ENCODE results near the gene NCKAP5.
"Not testable (repeated sequence)": the region's sequence is repeated elsewhere in the genome, so short reads cannot be mapped to it uniquely, and the experiment has no call there.

The NCKAP5 gene

GRCh38 chr2:133235968-133236367, 332.3 kb downstream of the NCKAP5 start:
- no peaks in the 10 kb centered on the region for H3K27me3 Mint-ChIP-seq
- no peak overlapping the region for H3K4me3 Mint-ChIP-seq

GRCh38 chr2:133232556-133232955, 335.7 kb downstream of the NCKAP5 start:
- H3K36me3 Mint-ChIP-seq (ENCODE audit: insufficient read depth) = no peaks in the 10 kb centered on the region
- no peak for ATAC-seq (replicated peaks)
- H3K27ac Mint-ChIP-seq = no peak overlapping the region
- no peak overlapping the region for H3K4me3 Mint-ChIP-seq
- H3K4me1 Mint-ChIP-seq (ENCODE audit: low read depth in 2 of 2) = no peaks in the 10 kb centered on the region
- no peaks in the 10 kb centered on the region for H3K27me3 Mint-ChIP-seq
- H3K9me3 Mint-ChIP-seq = peaks cover 4 to 10% of the 10 kb centered on the region in 2 donors
- no peak for DNase-seq

More at GRCh38 chr2:133235968-133236367, 332.3 kb downstream of the NCKAP5 start:
- Mint-ChIP-seq H3K9me3 (peaks cover 0 to 4% of the 10 kb centered on the region in 2 donors), H3K36me3 (ENCODE audit: insufficient read depth) (no peaks in the 10 kb centered on the region), H3K4me1 (ENCODE audit: low read depth in 2 of 2) (no peaks in the 10 kb centered on the region), H3K27ac (no peak overlapping the region)
- DNase-seq (no peak), ATAC-seq (replicated peaks) (no peak)

GRCh38 chr2:133231264-133231663, 337.0 kb downstream of the NCKAP5 start:
- no peak overlapping the region for H3K4me3 Mint-ChIP-seq
- H3K27me3 Mint-ChIP-seq = no peaks in the 10 kb centered on the region
- ATAC-seq (replicated peaks) (no peak), DNase-seq (no peak)
- H3K4me1 Mint-ChIP-seq (ENCODE audit: low read depth in 2 of 2) = no peaks in the 10 kb centered on the region
- peaks cover 5 to 14% of the 10 kb centered on the region in 2 donors for H3K9me3 Mint-ChIP-seq
- H3K36me3 Mint-ChIP-seq (ENCODE audit: insufficient read depth) = no peaks in the 10 kb centered on the region
- no peak overlapping the region for H3K27ac Mint-ChIP-seq

GRCh38 chr2:133229974-133230373, 338.3 kb downstream of the NCKAP5 start:
- DNase-seq = no peak
- Mint-ChIP-seq H3K27me3 (no peaks in the 10 kb centered on the region), H3K9me3 (peaks cover 5 to 16% of the 10 kb centered on the region in 2 donors), H3K27ac (no peak overlapping the region), H3K4me1 (ENCODE audit: low read depth in 2 of 2) (no peaks in the 10 kb centered on the region), H3K36me3 (ENCODE audit: insufficient read depth) (no peaks in the 10 kb centered on the region), H3K4me3 (no peak overlapping the region)
- ATAC-seq (replicated peaks) = no peak

- no peaks in the 10 kb centered on the region for H3K4me1 Mint-ChIP-seq (ENCODE audit: low read depth in 2 of 2)
- no peak overlapping the region for H3K4me3 Mint-ChIP-seq
- ATAC-seq (replicated peaks) (no peak), DNase-seq (no peak)
- no peak overlapping the region for H3K27ac Mint-ChIP-seq
- peaks cover 2 to 6% of the 10 kb centered on the region in 2 donors for H3K9me3 Mint-ChIP-seq
- no peaks in the 10 kb centered on the region for H3K27me3 Mint-ChIP-seq
- H3K36me3 Mint-ChIP-seq (ENCODE audit: insufficient read depth) = no peaks in the 10 kb centered on the region
Measured at GRCh38 chr2:133223226-133223625, 345.0 kb downstream of the NCKAP5 start.

- H3K27me3 Mint-ChIP-seq = no peaks in the 10 kb centered on the region
- ATAC-seq (replicated peaks) (no peak), DNase-seq (no peak)
- H3K4me3 Mint-ChIP-seq = no peak overlapping the region
- no peaks in the 10 kb centered on the region for H3K4me1 Mint-ChIP-seq (ENCODE audit: low read depth in 2 of 2)
- no peaks in the 10 kb centered on the region for H3K36me3 Mint-ChIP-seq (ENCODE audit: insufficient read depth)
- no peak overlapping the region for H3K27ac Mint-ChIP-seq
- H3K9me3 Mint-ChIP-seq = peaks cover 0 to 3% of the 10 kb centered on the region in 2 donors
Measured at GRCh38 chr2:133221398-133221797, 346.9 kb downstream of the NCKAP5 start.

- H3K4me3 Mint-ChIP-seq = no peak overlapping the region
- DNase-seq (no peak), ATAC-seq (replicated peaks) (no peak)
- no peak overlapping the region for H3K27ac Mint-ChIP-seq
- peaks cover 4 to 11% of the 10 kb centered on the region in 2 donors for H3K9me3 Mint-ChIP-seq
- no peaks in the 10 kb centered on the region for H3K27me3 Mint-ChIP-seq
- H3K4me1 Mint-ChIP-seq (ENCODE audit: low read depth in 2 of 2) = no peaks in the 10 kb centered on the region
- no peaks in the 10 kb centered on the region for H3K36me3 Mint-ChIP-seq (ENCODE audit: insufficient read depth)
Measured at GRCh38 chr2:133218204-133218603, 350.1 kb downstream of the NCKAP5 start.

- H3K9me3 Mint-ChIP-seq = peaks cover 8 to 18% of the 10 kb centered on the region in 2 donors
- no peaks in the 10 kb centered on the region for H3K4me1 Mint-ChIP-seq (ENCODE audit: low read depth in 2 of 2)
- no peak overlapping the region for H3K4me3 Mint-ChIP-seq
- no peak for DNase-seq
- H3K27me3 Mint-ChIP-seq = no peaks in the 10 kb centered on the region
- H3K27ac Mint-ChIP-seq = no peak overlapping the region
- H3K36me3 Mint-ChIP-seq (ENCODE audit: insufficient read depth) = no peaks in the 10 kb centered on the region
- no peak for ATAC-seq (replicated peaks)
Measured at GRCh38 chr2:133215477-133215876, 352.8 kb downstream of the NCKAP5 start.

- DNase-seq (no peak), ATAC-seq (replicated peaks) (no peak)
- no peak overlapping the region for H3K27ac Mint-ChIP-seq
- H3K36me3 Mint-ChIP-seq (ENCODE audit: insufficient read depth) = no peaks in the 10 kb centered on the region
- no peak overlapping the region for H3K4me3 Mint-ChIP-seq
- no peaks in the 10 kb centered on the region for H3K4me1 Mint-ChIP-seq (ENCODE audit: low read depth in 2 of 2)
- H3K27me3 Mint-ChIP-seq = no peaks in the 10 kb centered on the region
- H3K9me3 Mint-ChIP-seq = peaks cover 8 to 18% of the 10 kb centered on the region in 2 donors
Measured at GRCh38 chr2:133213651-133214050, 354.6 kb downstream of the NCKAP5 start.

- H3K27ac Mint-ChIP-seq = no peak overlapping the region
- DNase-seq (no peak), ATAC-seq (replicated peaks) (no peak)
- no peaks in the 10 kb centered on the region for H3K36me3 Mint-ChIP-seq (ENCODE audit: insufficient read depth)
- H3K9me3 Mint-ChIP-seq = peaks cover 7 to 22% of the 10 kb centered on the region in 2 donors
- H3K4me1 Mint-ChIP-seq (ENCODE audit: low read depth in 2 of 2) = no peaks in the 10 kb centered on the region
- H3K27me3 Mint-ChIP-seq = no peaks in the 10 kb centered on the region
- H3K4me3 Mint-ChIP-seq = no peak overlapping the region
Measured at GRCh38 chr2:133209325-133209724, 358.9 kb downstream of the NCKAP5 start.

GRCh38 chr2:133206666-133207065, 361.6 kb downstream of the NCKAP5 start:
- peaks cover 8 to 23% of the 10 kb centered on the region in 2 donors for H3K9me3 Mint-ChIP-seq
- H3K27me3 Mint-ChIP-seq; H3K4me1 Mint-ChIP-seq (ENCODE audit: low read depth in 2 of 2): not testable (repeated sequence)

GRCh38 chr2:133204421-133204820, 363.8 kb downstream of the NCKAP5 start:
- Mint-ChIP-seq H3K9me3 (peaks cover 8 to 24% of the 10 kb centered on the region in 2 donors), H3K4me1 (ENCODE audit: low read depth in 2 of 2) (no peaks in the 10 kb centered on the region), H3K27ac (no peak overlapping the region), H3K4me3 (no peak overlapping the region), H3K36me3 (ENCODE audit: insufficient read depth) (no peaks in the 10 kb centered on the region), H3K27me3 (no peaks in the 10 kb centered on the region)
- DNase-seq (no peak), ATAC-seq (replicated peaks) (no peak)

More at GRCh38 chr2:133206666-133207065, 361.6 kb downstream of the NCKAP5 start:
- H3K4me3 Mint-ChIP-seq; ATAC-seq (replicated peaks); DNase-seq; H3K27ac Mint-ChIP-seq; H3K36me3 Mint-ChIP-seq (ENCODE audit: insufficient read depth): not testable (repeated sequence)

- H3K4me3 Mint-ChIP-seq = no peak overlapping the region
- H3K27ac Mint-ChIP-seq = no peak overlapping the region
- ATAC-seq (replicated peaks) (no peak), DNase-seq (no peak)
- H3K36me3 Mint-ChIP-seq (ENCODE audit: insufficient read depth) = no peaks in the 10 kb centered on the region
- no peaks in the 10 kb centered on the region for H3K4me1 Mint-ChIP-seq (ENCODE audit: low read depth in 2 of 2)
- H3K27me3 Mint-ChIP-seq = no peaks in the 10 kb centered on the region
- H3K9me3 Mint-ChIP-seq = peaks cover 7 to 23% of the 10 kb centered on the region in 2 donors
Measured at GRCh38 chr2:133200684-133201421, 367.4 kb downstream of the NCKAP5 start.

GRCh38 chr2:133198678-133199077, 369.6 kb downstream of the NCKAP5 start:
- DNase-seq = no peak
- Mint-ChIP-seq H3K36me3 (ENCODE audit: insufficient read depth) (no peaks in the 10 kb centered on the region), H3K27me3 (no peaks in the 10 kb centered on the region), H3K4me1 (ENCODE audit: low read depth in 2 of 2) (no peaks in the 10 kb centered on the region), H3K27ac (no peak overlapping the region), H3K9me3 (peaks cover 7 to 25% of the 10 kb centered on the region in 2 donors), H3K4me3 (no peak overlapping the region)
- ATAC-seq (replicated peaks) = no peak
